Epithelial cell of proximal tubule (primary cell): ENCODE results near the gene SLC1A5. TPM values are rescaled to one million over a fixed set of nuclear protein-coding genes. Genes with fewer than 3 reads are reported as not detected.
A peak's percentile ranks its signal among the peaks of the same experiment; 100 is the strongest.
"Not testable (repeated sequence)": the region's sequence is repeated elsewhere in the genome, so short reads cannot be mapped to it uniquely, and the experiment has no call there.

ENCODE experiments used
- DNase-seq: peaks from one replicate; pipeline ENCODE4 v3.0.0-alpha.2; 2011; ENCODE audit warnings: low read depth
- H3K4me3 ChIP-seq: 2 replicates; pipeline ENCODE4 v1.5.1; 2011; ENCODE audit warnings: low read depth, mild to moderate bottlenecking, low read length
- total RNA-seq: library from RNA; depleted of rRNA; stranded (reverse); fragments of >200 nt; gene quantifications from 2 replicates; pipeline ENCODE4 v1.2.3, GENCODE V29; 2015
- TF ChIP-seq, protein P1 (sequence below): conservative IDR thresholded peaks from 2 replicates; pipeline ENCODE4 v1.5.1; 2012; ENCODE audit warnings: low read depth, mild to moderate bottlenecking, low read length

The SLC1A5 gene
- total RNA-seq, 1 donor from 2014 or later: 85.1 TPM

- DNase-seq: no peak
- peak overlapping the region; percentile 86 for H3K4me3 ChIP-seq
- TF ChIP-seq, protein P1, sequence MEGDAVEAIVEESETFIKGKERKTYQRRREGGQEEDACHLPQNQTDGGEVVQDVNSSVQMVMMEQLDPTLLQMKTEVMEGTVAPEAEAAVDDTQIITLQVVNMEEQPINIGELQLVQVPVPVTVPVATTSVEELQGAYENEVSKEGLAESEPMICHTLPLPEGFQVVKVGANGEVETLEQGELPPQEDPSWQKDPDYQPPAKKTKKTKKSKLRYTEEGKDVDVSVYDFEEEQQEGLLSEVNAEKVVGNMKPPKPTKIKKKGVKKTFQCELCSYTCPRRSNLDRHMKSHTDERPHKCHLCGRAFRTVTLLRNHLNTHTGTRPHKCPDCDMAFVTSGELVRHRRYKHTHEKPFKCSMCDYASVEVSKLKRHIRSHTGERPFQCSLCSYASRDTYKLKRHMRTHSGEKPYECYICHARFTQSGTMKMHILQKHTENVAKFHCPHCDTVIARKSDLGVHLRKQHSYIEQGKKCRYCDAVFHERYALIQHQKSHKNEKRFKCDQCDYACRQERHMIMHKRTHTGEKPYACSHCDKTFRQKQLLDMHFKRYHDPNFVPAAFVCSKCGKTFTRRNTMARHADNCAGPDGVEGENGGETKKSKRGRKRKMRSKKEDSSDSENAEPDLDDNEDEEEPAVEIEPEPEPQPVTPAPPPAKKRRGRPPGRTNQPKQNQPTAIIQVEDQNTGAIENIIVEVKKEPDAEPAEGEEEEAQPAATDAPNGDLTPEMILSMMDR: no peak
Measured at GRCh38 chr19:46786236-46787039, 2.0 kb downstream of the SLC1A5 start.

GRCh38 chr19:46785980-46786235 lies 2.5 kb downstream of the SLC1A5 start:
- TF ChIP-seq, protein P1: no peak
- H3K4me3 ChIP-seq: peak overlapping the region; percentile 86
- no peak for DNase-seq

DNA sequence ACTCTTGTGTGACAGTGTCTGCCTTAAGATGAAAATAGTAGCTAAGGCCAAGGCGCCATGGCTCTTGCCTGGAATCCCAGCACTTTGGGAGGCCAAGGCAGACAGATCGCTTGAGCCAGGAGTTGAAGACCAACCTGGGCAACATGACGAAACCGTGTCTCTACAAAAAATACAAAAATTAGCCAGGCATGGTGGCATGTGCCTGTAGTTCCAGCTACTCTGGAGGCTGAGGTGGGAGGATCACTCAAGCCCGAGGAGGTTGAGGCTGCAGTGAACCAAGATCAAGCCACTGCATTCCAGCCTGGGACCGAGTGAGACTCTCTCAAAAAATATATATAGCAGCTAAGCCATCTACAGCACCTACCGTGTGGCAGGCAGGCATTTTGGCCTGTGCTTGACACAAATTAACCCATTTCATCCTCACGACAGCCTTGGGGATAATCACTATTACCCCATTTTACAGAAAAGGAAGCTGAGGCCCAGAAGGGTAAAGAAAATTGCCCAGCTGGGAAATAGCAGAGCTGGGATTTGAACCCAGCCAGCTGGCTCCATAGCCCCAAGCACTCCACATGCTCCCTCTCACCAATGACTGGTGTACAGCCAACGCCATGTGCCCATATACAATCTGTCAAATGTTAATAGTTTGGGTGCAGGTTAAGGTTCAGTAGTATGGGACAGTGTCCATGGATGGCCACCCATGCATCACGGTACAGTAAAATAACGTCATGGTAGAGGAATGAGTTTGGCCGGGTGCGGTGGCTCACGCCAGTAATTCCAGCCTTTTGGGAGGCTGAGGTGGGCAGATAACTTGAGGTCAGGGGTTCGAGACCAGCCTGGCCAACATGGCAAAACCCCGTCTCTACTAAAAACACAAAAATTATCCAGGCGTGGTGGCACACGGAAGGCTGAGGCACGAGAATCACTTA lies 3.1 kb downstream of the SLC1A5 start:
- no peak for DNase-seq
- peak overlapping the region; percentile 86 for H3K4me3 ChIP-seq
- TF ChIP-seq, protein P1: no peak

DNA sequence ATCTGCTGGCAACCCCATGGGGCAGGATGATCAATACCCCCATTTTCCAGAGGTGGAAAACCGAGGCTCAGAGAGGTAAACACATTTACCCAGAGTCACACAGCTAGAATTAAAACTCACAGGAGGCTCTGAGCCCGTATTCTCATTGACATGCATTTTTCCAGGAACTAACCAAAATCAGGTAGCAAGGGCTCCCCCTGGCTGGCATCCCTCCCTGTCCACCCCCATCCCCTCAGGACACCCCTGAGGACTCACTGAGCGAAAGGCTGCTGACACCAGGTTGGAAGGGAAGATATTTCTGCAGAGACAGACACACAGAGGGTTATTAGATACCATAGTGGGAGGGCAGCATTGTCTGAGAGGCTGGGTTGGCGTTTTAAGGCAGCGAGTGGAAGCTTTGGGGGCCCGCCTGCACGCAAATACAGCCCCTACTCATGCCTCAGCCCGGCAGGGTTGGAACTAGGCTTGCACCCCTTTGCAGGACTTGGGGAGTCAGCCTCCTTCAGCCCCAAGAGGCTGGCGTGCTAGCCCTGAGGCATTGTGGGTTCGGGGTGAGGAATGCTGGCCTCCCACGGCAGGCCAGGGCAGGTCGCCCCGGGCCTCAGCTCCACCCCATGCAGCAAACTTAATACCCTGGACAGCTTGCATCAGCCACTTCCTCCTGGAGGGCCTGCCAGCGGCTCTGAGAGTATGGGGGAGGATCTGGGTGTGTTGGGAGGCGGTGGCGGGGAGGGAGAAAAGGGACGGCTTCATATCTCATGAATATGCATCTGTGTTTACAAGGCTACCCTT lies 3.9 kb downstream of the SLC1A5 start:
- H3K4me3 ChIP-seq: peak overlapping the region; percentile 13
- TF ChIP-seq, protein P1: peak; percentile 58
- DNase-seq: no peak

- H3K4me3 ChIP-seq: no peak overlapping the region
- TF ChIP-seq, protein P1: no peak
- no peak for DNase-seq
Measured at GRCh38 chr19:46783670-46784069, 4.7 kb downstream of the SLC1A5 start.

DNA sequence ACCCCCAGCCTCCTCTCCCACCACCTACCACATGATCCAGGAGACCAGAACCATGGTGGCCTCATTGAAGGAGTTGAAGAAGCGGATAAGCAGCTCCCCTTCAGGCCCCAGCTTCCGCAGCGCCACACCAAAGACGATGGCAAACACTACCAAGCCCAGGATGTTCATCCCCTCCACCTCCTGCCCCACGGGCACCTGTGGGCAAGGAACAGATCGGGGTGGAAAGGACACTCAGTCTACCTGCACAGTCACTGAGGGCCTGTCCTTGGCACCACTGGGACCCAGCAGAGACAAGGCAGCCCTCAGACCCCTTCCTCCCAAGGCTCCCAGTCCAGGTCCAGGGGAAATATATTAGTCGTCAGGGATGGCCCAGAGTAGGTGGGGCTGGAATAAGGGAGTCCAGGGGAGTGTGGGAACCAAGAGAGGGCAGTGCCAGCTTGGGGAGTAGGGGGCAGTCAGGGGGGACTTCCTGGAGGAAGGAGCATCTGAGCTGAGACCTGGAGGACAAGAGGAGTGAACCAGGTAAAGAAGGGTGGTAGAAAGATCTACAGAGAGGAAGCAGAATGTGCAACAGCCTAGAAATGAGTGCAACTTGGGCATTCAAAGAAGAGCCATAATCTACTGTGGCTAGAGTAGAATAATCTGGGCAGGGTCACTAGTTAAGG lies 5.9 kb downstream of the SLC1A5 start:
- no peak for DNase-seq
- no peak overlapping the region for H3K4me3 ChIP-seq
- TF ChIP-seq, protein P1: no peak

- not testable (repeated sequence) for H3K4me3 ChIP-seq, DNase-seq
Measured at GRCh38 chr19:46777956-46778645, 10.3 kb downstream of the SLC1A5 start.
